Mesodermal cell (in vitro differentiated cells): ENCODE data around the gene FAM50B.
"Not testable (repeated sequence)": the region's sequence is repeated elsewhere in the genome, so short reads cannot be mapped to it uniquely, and the experiment has no call there.

Source experiments
- H3K27ac ChIP-seq: 2 replicates; pipeline ENCODE4 v1.7.0; 2013; ENCODE audit warnings: mild to moderate bottlenecking, low read depth, low read length, moderate library complexity; ENCODE audit not compliant: severe bottlenecking
- H3K36me3 ChIP-seq: 2 replicates; pipeline ENCODE4 v1.7.1; 2013; ENCODE audit warnings: mild to moderate bottlenecking, low read length, moderate library complexity; ENCODE audit not compliant: control insufficient read depth, insufficient read depth
- H3K4me1 ChIP-seq: one replicate; pipeline ENCODE4 v1.7.1; 2013; ENCODE audit warnings: mild to moderate bottlenecking, low read length; ENCODE audit not compliant: insufficient read depth, control insufficient read depth, poor library complexity, severe bottlenecking
- H3K4me3 ChIP-seq: 2 replicates; pipeline ENCODE4 v1.7.0; 2013; ENCODE audit warnings: low read length, control low read depth, mild to moderate bottlenecking; ENCODE audit not compliant: insufficient read depth, poor library complexity, severe bottlenecking; ENCODE audit errors: extremely low read depth
- H3K9me3 ChIP-seq: 2 replicates; pipeline ENCODE4 v1.7.1; 2013; ENCODE audit warnings: mild to moderate bottlenecking, low read length, moderate library complexity; ENCODE audit not compliant: control insufficient read depth
- WGBS, 2 experiments: methylation state at CpG; one replicate each; pipeline ENCODE4 v1.1.5; 2013; ENCODE audit warnings: missing lambda C conversion rate in 2 of 2; ENCODE audit not compliant: insufficient coverage in 2 of 2; 5-methylcytosine and 5-hydroxymethylcytosine counted together

Gene FAM50B

DNA sequence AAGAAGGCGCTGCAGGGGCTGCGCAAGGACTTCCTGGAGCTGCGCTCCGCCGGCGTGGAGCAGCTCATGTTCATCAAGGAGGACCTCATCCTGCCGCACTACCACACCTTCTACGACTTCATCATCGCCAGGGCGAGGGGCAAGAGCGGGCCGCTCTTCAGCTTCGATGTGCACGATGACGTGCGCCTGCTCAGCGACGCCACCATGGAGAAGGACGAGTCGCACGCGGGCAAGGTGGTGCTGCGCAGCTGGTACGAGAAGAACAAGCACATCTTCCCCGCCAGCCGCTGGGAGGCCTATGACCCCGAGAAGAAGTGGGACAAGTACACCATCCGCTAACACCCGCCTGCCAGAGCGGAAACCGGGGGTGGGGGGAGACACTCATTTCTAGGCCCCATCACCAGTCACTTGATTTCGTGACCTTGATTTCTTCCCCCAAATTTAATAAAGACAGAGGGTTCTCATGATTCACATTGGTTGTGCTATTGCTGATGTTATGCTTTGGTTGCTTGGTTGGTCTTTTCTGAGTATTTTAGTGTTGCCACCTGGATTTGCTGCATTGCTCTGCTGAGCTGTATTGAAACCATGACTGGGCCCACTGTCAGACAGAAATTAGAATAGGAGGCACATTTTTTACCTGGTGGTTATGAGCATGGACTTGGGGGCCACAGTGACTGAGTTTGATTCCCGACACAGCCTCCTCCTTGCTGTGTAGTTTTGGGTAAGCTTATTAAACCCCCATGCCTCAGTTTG, 1.5 kb downstream of the FAM50B start:
- WGBS, 2 experiments: 96 to 97% methylated on average over 28 to 32 of the region's 33 CpGs
- no peak overlapping the region for H3K4me3 ChIP-seq
- peaks cover 9% of the 10 kb centered on the region for H3K9me3 ChIP-seq
- H3K4me1 ChIP-seq: no peaks in the 10 kb centered on the region
- no peak overlapping the region for H3K27ac ChIP-seq
- no peaks in the 10 kb centered on the region for H3K36me3 ChIP-seq

DNA sequence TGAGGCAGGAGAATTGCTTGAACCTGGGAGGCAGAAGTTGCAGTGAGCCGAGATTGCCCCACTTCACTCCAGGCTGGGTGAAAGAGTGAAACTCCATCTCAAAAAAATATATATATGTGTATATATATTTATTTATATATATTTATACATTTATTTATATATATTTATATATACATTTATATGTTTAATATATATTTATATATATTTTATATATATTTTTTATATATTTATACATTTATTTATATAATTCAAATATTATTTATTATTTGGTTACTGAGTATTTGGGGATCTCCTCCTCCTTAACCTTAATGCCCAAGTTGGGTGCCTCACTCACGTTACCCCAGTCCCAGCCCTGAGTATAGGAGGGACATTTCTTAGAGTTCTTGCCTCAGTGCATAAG, 2.7 kb downstream of the FAM50B start:
- WGBS, 2 experiments: no CpG with 5 or more reads among the region's 2 CpGs
- Histone ChIP-seq H3K27ac (no peak overlapping the region), H3K9me3 (peaks cover 9% of the 10 kb centered on the region), H3K4me3 (no peak overlapping the region), H3K36me3 (no peaks in the 10 kb centered on the region), H3K4me1 (no peaks in the 10 kb centered on the region)

GRCh38 chr6:3852391-3852790, 3.2 kb downstream of the FAM50B start:
- Histone ChIP-seq H3K4me1 (no peaks in the 10 kb centered on the region), H3K36me3 (no peaks in the 10 kb centered on the region), H3K4me3 (no peak overlapping the region), H3K27ac (no peak overlapping the region), H3K9me3 (peaks cover 9% of the 10 kb centered on the region)
- 71 to 87% methylated on average over 5 of the region's 5 CpGs for WGBS, 2 experiments

DNA sequence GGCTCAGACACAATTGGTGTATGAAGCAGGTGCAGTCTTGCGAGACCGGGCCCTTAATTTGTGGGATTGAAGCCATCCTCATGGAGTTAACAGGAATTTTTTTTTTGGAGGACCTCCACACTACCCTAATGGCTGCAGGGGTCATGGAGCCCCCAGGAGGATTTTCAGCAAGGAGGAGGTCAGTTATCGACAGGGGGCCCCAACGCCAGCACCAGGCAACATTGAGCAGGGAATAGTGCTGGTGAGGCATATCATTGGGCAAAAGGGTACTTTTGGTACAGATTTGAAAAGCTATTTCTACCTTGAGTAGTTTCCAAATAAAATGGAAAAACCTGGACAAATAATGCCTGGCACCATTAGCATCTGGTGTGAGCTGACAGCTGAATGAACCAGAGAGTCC, 6.7 kb downstream of the FAM50B start:
- 88 to 90% methylated on average over 2 of the region's 4 CpGs for WGBS, 2 experiments
- Histone ChIP-seq H3K4me1 (no peaks in the 10 kb centered on the region), H3K27ac (no peak overlapping the region), H3K9me3 (no peaks in the 10 kb centered on the region), H3K36me3 (no peaks in the 10 kb centered on the region), H3K4me3 (no peak overlapping the region)

DNA sequence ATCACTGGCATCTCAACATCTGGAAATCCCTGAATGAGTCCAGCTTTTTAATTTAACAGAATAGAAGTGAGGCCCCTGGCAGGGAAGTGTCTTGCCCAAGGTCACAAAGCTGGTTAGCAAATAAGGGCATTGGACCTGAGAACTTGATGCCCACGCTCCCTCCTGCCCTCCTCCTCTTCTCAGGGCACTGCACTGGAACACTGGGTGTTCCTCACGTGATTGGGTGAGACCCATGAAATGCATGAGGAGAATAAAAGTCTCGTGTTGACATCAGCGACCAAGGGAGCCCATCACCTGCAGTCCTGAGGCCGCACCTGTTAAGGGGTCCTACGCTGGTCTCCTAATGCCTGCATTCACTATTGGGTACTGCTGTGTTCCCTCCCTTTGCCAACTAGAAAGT, 7.4 kb downstream of the FAM50B start:
- WGBS, 2 experiments: 92 to 94% methylated on average over 5 to 6 of the region's 6 CpGs
- H3K27ac ChIP-seq: no peak overlapping the region
- H3K4me3 ChIP-seq: no peak overlapping the region
- H3K4me1 ChIP-seq: no peaks in the 10 kb centered on the region
- no peaks in the 10 kb centered on the region for H3K36me3 ChIP-seq
- H3K9me3 ChIP-seq: no peaks in the 10 kb centered on the region

DNA sequence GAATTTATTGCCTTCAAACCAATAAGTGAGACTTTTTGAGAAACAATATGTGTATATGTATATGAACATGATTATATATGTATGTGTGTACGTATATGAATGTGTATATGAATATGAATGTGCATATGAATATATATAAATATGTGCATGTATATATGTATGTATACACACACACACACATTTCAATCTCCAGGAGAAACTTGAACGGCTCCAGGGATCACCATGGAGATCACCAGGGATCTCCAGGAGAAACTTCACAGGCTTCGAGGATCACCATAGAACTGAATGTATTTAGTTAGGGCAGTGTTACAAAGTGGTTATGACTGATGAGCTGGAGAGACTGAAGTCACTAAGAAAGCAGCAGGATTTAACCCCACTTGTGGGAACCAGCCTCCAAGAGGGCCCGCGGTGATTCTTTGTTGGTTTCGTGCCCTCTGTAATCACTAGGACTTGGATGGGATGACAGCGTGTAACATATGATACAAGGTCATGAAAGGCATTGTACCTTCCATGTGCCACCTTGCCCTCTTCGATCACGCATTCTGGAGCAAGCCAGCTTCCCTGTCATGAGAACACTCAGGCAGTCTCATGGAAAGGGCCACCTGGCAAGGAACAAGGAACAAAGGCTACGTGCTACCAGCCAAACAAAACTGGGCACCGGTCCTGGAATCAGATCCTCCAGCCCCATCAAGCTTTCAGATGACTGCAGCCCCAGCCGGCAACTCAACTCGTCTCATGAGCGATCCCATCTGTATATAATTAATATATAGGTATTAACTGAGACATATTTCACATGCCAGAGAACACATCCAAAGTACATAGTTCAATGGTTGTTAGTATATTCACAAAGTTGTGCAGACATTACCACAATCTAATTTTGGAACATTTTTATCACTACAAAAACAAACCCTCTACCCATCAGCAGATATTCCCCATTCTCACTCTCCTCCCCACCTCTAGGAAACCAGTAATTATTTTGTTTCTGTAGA, 8.6 kb downstream of the FAM50B start:
- Histone ChIP-seq H3K9me3 (no peaks in the 10 kb centered on the region), H3K36me3 (no peaks in the 10 kb centered on the region), H3K4me1 (no peaks in the 10 kb centered on the region), H3K4me3 (no peak overlapping the region), H3K27ac (no peak overlapping the region)
- WGBS, 2 experiments: 90 to 98% methylated on average over 9 to 10 of the region's 14 CpGs

DNA sequence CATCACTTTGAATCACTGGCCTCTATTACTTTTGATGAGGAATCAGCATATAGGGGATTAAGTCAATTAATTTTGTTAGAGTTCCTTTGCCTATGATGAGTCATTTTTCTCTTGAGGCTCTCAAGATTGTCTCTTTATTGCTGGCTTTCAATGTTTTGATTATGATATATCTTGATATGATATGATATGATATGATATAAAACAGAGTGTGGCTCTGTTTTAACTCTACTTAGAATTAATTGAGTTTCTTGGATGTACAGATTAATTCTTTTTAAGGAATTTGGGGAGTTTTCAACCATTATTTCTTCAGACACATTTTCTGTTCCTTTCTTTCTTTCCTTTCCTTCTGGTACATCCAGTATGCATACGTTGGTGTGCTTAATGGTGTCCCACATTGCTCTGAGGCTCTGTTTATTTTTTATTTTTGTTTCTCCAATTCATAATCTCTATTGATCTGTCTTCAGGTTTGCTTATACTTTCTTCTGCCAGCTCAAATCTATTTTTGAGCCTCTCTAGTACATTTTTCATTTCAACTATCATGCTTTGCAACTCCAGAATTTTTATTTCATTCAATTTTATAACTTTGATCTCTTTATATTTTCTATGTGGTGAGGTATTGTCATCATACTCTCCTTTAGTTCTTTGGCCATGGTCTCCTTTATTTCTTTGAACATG, 10.8 kb downstream of the FAM50B start:
- 100% methylated on average over 1 of the region's 1 CpG; no CpG with 5 or more reads in 1 of the 2 experiments for WGBS, 2 experiments
- no peak overlapping the region for H3K27ac ChIP-seq
- H3K36me3 ChIP-seq: no peaks in the 10 kb centered on the region
- no peaks in the 10 kb centered on the region for H3K9me3 ChIP-seq
- no peaks in the 10 kb centered on the region for H3K4me1 ChIP-seq
- no peak overlapping the region for H3K4me3 ChIP-seq

- H3K9me3 ChIP-seq: peaks cover 5% of the 10 kb centered on the region
- 95 to 100% methylated on average over 1 to 4 of the region's 4 CpGs for WGBS, 2 experiments
- H3K27ac ChIP-seq: no peak overlapping the region
- H3K36me3 ChIP-seq: no peaks in the 10 kb centered on the region
- no peak overlapping the region for H3K4me3 ChIP-seq
- no peaks in the 10 kb centered on the region for H3K4me1 ChIP-seq
These were observed 12.3 kb downstream of the FAM50B start for GRCh38 chr6:3861424-3861823.

- Histone ChIP-seq H3K27ac (no peak overlapping the region), H3K36me3 (no peaks in the 10 kb centered on the region), H3K9me3 (peaks cover 5% of the 10 kb centered on the region), H3K4me1 (no peaks in the 10 kb centered on the region), H3K4me3 (no peak overlapping the region)
- 51 to 77% methylated on average over 2 to 3 of the region's 3 CpGs for WGBS, 2 experiments
These were observed 12.9 kb downstream of the FAM50B start for GRCh38 chr6:3862038-3862437.

DNA sequence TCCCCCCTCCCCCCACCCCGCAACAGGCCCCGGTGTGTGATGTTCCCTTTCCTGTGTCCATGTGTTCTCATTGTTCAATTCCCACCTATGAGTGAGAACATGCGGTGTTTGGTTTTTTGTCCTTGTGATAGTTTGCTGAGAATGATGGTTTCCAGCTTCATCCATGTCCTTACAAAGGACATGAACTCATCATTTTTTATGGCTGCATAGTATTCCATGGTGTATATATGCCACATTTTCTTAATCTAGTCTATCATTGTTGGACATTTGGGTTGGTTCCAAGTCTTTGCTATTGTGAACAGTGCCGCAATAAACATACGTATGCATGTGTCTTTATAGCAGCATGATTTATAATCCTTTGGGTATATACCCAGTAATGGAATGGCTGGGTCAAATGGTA, 14.1 kb downstream of the FAM50B start:
- WGBS, 2 experiments: no CpG with 5 or more reads among the region's 5 CpGs
- H3K4me3 ChIP-seq, H3K4me1 ChIP-seq: not testable (repeated sequence)

More for the DNA sequence above, 14.1 kb downstream of the FAM50B start:
- H3K36me3 ChIP-seq, H3K9me3 ChIP-seq, H3K27ac ChIP-seq: not testable (repeated sequence)
